Coronary artery (tissue), 2 donors: ENCODE results near the gene SF3B3.

Source experiments
- DNase-seq: peaks from one replicate; pipeline ENCODE4 v3.0.0-alpha.2; 2017; ENCODE audit warnings: low spot score
- H3K27ac ChIP-seq, 2 donors: fragments of 200-600 bp; sonication (generic); one replicate each; pipeline ENCODE4 v1.5.1; 2016 to 2019
- H3K4me3 ChIP-seq: fragments of 200-600 bp; sonication (generic); 2 replicates; pipeline ENCODE4 v1.5.1; 2016; ENCODE audit warnings: mild to moderate bottlenecking, moderate library complexity
- CTCF ChIP-seq: fragments of 200-600 bp; sonication (generic); IDR thresholded peaks from one replicate; pipeline ENCODE4 v1.5.1; 2019; ENCODE audit warnings: antibody characterized with exemption

The SF3B3 gene

GRCh38 chr16:70572926-70573270 lies 49.3 kb downstream of the SF3B3 start:
- no peak for TF ChIP-seq CTCF
- H3K27ac ChIP-seq, result peak overlapping the region; percentile 67 to 73
- no peak overlapping the region for H3K4me3 ChIP-seq
- no peak for DNase-seq

- TF ChIP-seq CTCF, result no peak
- Histone ChIP-seq H3K4me3 (no peak overlapping the region), H3K27ac (peak overlapping the region; percentile 67 to 73)
- DNase-seq, result no peak
Observed at GRCh38 chr16:70573451-70574121, 50.0 kb downstream of the SF3B3 start.

- H3K4me3 ChIP-seq, result no peak overlapping the region
- DNase-seq, result no peak
- peak overlapping the region; percentile 59 to 67 for H3K27ac ChIP-seq
- no peak for TF ChIP-seq CTCF
Observed at GRCh38 chr16:70574595-70575271, 51.1 kb downstream of the SF3B3 start.

GRCh38 chr16:70575376-70575775 lies 51.8 kb downstream of the SF3B3 start:
- TF ChIP-seq CTCF, result no peak
- Histone ChIP-seq H3K4me3 (no peak overlapping the region), H3K27ac (peak overlapping the region; percentile 47 to 66)
- no peak for DNase-seq

- Histone ChIP-seq H3K4me3 (no peak overlapping the region), H3K27ac (peak overlapping the region; percentile 66 to 86)
- TF ChIP-seq CTCF, result no peak
- DNase-seq, result no peak
Observed at GRCh38 chr16:70576431-70577255, 53.0 kb downstream of the SF3B3 start.

GRCh38 chr16:70577256-70577698 lies 53.7 kb downstream of the SF3B3 start:
- H3K27ac ChIP-seq, result peak overlapping the region; percentile 66 to 86
- no peak overlapping the region for H3K4me3 ChIP-seq
- DNase-seq, result peak; percentile 94
- TF ChIP-seq CTCF, result no peak
